ENCODE data around the gene TBC1D24.

- no peak for TF ChIP-seq CTCF (conservative IDR thresholded peaks at IDR 0.05)
- TF ChIP-seq ZFX (IDR thresholded peaks at IDR 0.05), result no peak
These were observed 17.4 kb downstream of the TBC1D24 start for GRCh38 chr16:2492292-2492691.

Measured in C4-2B (cell line).